Midbrain (tissue), 1 donor: ENCODE data around the gene SORCS3.

Experiments
- DNase-seq: peaks from one replicate; lab custom pipeline; 2025; lab: John Stamatoyannopoulos, UW

Gene SORCS3

DNA sequence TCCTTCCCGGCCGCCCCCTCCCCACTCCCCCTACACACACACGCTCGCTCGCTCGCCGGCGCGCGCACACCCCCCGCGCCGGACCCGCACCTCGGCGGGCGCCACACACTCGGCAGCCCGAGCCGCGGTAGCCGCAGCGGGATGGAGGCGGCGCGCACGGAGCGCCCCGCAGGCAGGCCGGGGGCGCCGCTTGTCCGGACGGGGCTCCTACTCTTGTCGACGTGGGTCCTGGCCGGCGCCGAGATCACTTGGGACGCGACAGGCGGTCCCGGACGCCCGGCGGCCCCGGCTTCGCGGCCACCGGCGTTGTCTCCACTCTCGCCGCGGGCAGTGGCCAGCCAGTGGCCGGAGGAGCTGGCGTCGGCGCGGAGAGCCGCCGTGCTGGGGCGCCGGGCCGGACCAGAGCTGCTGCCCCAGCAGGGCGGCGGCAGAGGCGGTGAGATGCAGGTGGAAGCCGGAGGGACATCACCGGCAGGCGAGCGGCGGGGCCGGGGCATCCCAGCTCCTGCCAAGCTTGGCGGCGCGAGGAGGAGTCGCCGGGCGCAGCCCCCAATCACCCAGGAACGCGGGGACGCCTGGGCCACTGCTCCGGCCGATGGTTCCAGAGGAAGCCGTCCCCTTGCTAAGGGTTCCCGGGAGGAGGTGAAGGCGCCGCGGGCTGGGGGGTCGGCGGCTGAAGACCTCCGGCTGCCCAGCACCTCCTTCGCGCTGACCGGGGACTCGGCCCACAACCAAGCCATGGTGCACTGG, at the start of gene SORCS3:
SORCS3 (plus strand) TSS at position 104 of the 750 bp plus-strand sequence.
- DNase-seq: no peak

DNA sequence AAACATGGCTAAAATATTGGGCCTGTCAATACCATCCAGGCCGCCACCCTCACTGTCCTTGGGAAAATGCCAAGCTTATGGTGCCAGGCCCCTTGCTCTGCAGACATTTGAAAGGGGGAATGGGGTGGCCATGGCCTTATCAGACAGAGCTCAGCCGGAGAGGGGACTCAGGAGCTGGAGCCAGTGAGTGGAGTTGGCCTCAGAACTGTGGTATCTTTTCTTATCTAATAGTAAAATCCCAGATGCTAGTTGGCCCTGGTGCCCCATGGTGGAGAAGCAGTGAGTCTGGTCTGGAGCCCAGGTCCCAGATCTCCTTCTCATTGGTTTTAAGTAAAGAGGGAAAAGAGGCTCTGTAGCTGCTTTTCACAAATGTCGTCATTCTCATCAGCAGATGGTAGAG, 49.6 kb upstream of the SORCS3 start:
- DNase-seq: no peak

DNA sequence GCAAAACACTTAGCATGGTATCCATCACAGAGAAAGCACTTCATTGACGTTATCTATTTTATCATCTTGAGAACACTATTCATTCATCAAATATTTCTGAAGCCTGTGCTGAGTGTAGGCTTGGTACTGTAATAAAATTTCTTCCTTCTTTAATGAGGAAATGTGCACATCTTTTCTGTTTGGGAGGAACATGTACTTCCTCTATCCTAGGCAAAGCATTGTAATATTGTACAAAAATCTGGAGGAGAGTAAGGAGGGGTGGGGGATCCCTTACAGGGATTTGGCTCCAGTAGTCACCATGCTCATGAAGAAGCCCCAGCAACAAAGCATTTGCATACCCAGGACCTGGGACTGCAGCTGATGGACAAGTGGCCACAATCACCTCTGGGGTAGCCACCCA, 39.9 kb upstream of the SORCS3 start:
- no peak for DNase-seq

DNA sequence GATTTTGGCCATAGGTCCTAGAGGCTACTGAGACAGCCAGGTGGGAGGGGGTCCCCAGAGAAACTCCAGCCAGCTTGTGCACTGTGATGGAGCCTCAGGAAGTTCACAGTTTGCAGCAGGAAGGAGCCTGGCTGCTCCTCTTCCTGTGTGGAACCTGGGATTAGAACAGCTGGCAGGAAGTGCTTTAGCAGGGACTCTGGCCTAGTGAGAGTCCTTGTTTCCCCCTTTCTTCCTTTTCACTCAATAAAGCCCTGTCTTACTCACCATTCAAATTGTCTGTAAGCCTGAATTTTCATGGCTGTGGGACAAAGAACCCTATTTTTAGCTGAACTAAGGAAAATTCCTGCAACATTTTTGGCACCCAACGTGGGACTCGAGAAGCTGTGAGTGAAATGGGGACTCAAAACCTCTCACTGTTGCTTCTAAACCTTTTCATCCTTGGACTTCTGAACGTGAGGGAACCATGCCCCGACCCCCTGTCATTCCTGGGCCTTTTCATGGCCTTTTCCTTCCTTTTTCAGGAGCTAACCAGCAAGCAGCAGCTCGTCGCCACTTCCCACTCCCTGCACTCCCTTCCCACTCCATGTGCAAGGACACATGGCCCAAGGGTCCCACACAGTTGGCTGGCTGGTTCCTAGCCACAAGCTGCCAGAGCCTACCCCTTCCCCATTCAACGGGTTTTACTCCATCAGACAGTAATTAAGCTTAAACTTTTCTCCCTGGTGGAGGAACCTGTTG, 32.8 kb upstream of the SORCS3 start:
- no peak for DNase-seq

DNA sequence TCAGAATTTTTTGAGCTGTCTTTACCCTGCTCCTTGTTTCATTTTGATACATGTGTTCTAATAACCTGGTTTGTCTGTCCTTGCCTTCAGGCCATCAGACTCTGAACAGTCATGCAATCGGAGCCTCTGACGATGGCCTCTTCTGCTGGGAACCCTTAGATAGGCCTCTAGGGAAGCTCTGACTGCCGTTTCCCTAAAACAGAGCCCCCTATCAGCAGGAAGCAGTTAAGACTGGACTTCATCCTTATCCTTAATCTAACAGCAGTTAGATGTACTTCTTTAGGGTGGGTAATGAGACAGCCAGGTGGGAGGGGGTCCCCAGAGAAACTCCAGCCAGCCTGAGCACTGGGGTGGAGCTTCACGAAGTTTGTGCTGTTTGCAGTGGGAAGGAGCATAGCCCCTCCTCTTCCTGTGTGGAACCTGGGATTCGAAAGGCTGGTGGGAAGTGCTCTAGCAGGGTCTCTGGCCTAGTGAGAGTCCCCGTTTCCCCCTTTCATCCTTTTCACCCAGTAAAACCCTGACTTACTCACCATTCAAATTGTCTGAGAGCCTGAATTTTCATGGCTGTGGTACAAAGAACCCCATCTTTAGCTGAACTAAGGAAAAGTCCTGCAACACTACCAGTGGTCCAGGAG, 28.4 kb upstream of the SORCS3 start:
- DNase-seq: no peak

DNA sequence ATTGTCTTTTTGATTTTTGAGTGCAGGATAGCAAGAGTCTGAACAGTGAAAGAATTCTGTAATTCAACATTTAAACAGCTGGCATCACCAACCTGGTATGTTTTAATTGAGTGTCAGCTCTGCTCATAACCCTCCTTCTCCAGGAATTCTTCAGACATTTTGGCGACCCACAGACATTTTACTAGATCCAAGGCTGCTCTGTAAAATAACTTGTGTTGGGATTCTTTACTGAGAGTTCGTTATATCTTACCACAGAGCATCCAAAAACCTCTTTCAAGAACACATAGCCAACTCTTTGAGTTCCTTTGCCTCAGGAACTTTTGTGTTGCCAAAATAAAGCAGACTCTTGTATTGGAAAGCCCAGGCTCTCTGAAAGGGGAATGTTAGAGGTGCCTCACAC, 27.7 kb upstream of the SORCS3 start:
- DNase-seq: no peak

DNA sequence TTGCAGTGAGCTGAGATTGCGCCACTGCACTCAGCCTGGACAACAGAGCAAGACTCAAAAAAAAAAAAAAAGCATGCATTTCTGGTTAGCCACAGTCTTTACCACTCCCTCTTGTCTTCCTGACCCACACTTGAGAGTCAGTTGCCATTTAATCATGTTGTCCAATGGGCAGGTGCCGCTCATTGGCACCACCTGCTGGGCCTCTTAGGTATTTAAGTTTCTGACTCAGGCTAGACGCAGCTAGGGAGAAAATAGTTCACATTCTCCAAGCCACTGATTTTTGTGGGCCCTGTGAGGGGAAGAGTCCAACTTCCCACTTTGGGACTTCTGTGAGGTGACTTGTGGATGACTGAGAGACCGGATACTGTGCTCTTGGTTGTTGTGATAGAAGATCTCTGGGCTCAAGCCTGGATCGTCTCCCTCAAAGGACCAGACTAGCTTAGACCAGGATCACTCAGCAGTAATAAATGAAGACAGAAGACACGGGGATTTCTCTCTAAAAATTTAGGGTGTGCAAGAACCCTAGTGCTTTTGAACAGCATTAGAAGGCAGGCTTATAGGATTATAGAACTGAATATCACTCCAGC, 26.8 kb upstream of the SORCS3 start:
- no peak for DNase-seq

DNA sequence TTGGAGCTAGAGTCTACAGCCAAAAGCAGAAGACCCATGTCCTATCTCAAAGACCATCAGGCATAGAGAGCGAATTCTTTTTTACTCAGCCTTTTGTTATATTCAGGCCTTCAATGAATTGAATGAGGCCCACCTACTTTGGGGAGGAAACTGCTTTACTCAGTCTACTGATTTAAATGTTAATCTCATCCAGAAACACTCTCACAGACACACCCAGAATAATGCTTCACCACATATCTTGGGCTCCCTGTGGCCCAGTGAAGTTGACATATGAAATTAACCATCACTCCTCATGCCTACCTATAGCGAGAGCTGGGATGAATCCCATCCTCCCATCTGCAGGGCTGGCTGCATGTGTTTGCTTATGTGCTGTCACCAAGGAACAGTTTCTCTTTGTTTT, 26.0 kb upstream of the SORCS3 start:
- no peak for DNase-seq

DNA sequence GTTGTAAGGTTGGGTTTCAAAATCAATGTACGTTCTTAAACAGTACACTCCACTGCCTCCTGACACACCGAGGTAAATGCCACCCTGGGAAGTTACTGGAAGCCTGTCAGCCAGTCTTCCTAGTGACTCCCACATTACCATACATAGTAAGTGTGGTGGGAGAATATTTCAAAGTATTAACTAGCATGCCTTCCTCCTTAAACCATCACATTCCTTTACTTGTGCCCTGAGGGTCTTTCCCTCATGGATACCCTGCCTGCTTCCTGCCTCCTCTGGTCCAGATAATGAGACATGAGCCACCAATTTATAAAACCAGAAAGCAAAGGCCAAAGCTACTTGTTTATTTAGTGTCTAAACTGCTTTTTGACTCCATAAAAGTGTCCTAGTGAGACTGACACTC, 23.3 kb upstream of the SORCS3 start:
- no peak for DNase-seq

DNA sequence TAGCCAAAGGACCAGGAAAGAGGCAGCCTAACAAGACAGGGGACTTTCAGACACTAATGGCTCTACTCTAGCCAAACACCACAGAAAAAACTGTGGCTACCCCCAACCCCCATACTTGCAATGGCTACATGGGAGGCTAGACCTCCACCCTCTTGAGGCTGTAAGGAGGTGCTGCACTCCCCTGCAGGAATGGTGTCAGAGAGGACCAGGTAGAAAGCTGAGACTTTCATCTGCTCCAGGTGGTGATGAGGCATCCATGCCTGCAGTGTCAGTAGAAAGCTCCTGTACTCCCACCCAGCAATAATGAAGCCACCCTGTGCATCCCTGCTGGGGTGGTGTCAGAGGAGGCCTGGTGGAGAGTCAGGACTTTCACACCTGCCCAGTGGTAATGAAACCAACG, 18.9 kb upstream of the SORCS3 start:
- no peak for DNase-seq

DNA sequence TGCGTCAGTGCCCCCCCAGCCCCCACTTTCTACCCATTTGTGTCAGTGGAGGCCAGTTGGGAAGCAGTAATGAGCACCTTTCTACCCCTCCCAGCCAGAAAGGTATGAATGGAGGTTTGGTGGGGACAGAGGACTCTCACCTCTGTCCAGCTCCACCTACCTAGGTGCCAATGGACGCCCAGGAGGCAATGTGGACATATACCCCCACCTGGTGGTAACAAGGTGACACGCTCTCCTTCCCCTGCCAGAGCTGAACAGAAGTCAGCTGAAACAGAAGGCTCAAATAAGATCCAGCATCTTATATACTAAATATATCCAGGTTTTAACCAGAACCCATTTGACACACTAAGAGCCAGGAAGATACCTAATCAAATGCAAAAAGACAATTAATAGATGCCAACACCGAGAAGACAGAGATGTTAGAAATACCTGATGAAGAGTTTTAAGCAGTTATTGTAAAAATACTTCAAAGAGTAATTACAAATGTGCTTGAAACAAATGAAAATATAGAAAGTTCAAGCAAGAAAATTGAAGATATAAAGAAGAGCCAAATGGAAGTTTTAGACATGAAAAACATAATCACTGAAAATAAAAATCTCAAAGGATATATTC, 18.4 kb upstream of the SORCS3 start:
- no peak for DNase-seq

DNA sequence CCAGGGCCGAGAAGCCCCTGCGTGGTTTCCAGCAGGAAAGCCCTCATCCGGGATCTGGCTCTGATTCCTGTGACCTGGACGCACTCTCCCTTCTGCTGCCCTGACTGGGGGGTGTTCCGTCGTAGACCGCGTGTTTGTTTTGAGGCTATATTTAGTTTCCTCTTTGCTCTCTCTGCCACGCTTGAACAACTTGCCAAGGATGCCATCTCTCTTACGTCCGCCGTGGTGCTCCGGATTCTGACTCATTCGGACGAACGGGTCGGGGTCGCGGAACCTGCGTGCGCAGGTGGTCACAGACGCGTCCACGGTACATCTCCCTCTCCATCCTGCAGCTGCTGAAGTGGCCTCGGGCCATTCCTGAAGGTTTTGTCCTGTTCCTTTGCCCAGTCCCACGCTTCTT, 10.4 kb upstream of the SORCS3 start:
- DNase-seq: no peak

DNA sequence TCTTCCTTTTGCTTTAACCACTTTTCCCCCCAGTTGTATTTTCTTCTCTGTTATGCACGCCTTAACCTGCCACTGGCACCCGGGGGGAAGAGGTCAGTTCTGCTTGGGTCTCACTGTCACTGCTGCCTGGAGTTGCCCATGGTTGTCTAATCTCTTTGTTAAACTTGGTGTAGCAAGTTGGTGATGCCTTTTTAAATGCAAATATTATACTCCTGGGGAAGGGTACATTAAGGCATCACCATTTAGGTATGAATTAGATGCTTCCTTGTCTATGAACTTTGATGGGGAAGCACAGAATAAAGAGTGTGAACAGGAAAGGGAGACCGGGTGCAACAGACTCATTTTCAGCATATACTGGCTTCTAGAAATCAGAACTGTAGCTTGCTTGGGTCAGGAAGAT, 9.1 kb upstream of the SORCS3 start:
- no peak for DNase-seq

DNA sequence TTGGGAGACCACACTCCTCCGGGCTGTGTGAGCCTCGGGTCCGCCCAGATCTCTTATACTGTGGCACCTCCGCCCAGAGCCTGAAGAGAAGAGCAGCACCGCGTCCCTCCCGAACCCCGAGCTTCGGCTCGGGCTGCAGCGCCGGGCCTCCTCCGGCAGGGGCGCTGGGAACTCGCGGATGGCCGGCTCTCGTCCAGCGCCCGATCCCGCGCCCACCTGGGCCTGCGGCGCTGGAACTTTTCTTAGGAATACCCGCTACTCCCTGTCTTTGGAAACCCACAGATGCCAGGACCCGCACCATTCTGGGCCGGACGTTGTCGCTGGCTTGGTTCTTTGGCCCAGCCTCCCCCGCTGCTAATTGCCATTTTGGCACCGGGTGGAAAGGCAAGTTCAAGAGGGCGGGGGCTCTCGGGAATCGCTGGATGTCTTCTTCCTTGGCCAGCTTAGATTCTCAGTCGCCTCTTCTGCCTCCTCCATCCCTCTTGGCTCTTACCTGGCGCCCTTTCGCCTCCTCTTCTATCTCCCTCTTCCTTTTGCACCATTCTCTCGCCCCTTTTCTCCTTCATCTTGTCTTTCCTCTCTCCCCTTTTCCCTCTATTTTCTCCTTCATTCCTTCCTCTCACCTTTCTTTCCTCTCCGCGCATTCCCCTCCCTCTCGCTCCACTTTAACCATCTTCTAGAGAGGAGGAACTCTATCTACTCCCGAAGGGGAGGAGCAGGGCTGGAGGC, 2.1 kb upstream of the SORCS3 start:
- DNase-seq: peak; percentile 17

DNA sequence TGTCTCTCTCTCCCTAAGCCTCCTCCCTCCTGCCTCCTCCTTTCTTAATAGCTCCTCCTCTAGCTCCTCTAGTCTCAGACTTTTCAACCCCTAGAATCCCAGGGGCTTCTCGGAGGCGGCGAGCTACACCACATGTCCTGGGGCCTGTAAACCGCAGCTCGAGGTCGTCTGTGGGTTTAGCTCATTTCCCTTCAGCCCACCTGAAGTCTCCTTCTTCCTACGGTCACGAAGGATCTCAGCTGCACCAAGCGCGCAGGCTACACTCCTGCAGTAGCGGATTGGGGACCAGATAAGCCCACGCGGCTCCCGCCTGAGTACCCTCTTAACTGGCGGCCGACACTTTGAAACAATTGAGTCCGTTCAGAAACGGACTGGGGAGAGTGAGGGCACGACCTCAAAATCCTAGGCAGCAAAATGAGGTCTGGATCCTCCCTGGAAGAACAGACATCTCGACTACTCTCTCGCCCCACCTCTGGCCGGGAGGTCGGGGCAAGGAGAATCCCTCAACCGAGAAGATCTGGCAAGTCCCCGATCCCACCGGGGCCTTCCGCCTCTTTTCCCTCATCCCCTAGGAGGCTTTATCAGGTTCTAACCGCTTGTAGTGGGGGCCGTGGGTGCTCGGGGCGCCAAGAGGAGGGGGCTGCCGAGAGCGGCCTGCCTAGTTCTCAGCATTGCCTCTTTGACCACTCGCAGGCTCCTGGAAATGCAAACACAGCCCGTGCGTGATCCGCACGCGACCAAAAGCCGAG, 1.3 kb upstream of the SORCS3 start:
- DNase-seq: no peak

DNA sequence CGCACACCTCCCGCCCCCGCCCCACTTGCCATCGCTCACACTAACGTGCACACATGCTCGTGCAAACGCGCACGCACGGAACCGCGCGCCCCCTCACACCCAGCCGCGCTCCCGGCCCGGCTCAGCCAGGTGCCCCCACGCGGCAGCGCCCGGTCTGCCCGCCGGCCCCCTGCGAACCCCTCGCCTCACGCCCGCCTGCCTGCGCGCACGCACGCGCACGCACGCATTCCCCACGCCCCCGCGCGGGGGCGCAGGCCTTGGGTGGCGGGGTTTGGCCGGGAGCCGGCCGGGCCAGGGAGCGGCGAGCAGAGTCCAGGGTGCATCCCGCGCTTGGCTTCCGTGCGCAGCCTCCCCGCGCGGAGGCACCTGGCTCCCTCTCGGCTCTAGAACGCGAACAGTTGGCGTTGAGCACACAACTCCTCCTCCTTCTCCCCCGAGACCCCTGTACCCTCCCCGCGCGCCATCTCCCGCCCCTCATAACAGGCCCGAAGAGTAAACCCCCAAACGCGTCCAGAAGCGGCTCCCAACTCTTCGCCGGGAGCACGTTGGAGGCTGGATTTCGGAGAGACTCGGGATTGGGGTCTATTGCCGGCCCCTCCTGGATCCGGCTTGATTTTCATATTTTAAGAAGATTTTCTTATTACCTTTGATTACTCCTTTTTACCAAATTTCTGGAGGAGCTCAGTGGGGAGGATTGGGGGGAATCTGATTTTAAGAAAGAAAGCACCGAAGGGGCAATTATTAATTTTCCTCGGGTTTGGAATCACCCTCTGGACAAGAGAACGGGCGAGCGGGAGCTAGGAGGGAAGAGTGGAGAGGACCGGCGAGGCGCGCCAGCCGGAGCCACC, 527 bp upstream of the SORCS3 start:
- no peak for DNase-seq

DNA sequence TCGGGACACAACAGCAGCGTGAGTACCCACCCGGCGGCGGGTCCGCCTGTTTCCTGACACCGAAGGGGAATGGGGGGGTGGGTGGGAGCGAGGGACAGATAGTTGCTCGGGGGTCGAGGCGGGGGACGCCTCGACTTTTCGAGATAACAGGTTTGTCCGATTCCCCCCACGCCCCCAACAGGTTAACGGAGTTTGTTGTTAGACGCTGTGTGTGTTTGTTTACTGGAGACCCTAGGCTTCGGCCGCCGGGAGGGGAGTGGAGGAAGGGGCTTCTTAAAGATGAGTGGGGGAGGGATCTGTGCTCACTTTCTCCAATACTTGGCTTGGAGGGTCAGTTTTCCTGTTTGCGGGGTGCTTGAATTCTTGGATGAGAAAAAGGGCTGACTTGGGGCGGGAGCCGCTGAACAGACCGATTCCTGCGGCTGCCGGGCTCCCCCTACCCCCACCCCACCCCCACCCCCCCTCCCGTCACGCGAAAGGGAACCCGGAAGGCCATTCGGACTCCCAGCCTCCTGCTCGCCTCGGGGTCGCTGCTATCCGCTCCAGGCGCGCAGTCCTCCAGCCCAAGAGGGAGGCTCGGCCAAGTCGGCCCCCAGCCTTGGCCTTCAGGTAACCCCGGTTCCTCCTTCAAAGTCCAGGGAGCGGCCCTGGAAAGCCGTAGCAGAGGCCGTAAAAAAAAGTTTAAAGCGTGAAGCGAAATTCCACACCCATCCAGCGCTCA, 1.0 kb downstream of the SORCS3 start:
- DNase-seq: no peak

DNA sequence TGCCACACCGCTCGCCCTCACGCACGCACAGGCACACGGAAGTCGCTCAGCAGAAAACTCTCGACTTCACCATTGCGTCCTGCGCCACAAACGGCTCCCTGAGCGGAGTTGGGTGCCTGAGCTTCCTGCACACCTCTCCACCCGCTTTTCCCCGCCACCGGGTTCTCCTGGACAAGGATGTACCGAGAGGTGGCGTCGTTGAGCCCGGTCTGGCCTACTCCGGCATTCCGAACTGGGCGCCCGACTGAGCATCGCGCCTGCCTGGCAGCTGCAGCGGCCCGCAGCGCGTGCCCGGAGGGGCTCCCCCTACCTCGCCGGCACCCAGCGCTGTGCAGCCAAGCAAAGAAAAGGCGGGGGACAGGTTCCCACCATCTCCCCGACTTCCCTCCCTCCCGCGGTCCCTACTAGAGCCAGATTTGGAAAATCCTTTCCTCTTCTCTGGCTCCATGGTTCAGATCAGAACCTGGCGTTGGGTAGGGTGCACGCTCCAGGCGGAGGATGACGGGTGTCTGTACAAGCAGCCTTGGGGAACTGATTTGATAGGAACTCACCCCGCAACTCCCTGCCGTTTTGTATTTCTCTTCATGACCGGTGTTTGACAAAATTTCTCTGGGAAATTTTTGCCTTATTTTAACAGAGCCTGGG, 1.7 kb downstream of the SORCS3 start:
- DNase-seq: peak; percentile 52

DNA sequence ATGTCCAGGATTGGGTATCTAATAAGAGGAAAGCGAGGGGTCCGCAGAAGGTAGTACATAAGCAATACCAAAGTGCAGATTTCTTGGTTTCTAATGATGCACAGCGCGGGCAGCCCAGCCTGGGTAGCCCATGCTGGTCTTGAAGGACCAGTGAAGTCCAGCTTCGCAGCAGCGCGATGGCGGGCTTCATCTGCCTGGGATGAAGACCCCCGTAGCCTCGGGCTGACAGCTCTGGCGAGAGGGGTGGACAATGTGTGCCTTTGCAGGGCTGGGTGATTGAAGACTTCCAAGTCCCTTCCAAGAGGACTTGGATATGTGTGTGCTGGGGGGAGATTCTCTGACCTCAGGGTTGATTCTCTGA, 2.2 kb downstream of the SORCS3 start:
- no peak for DNase-seq
